GM12891 (cell line): ENCODE results near the gene GFOD1.

ENCODE experiments used
- POLR2A ChIP-seq: IDR thresholded peaks from 2 replicates; pipeline ENCODE4 v1.6.1; 2011; ENCODE audit warnings: low read depth, low read length, control low read depth
- POLR2AphosphoS5 ChIP-seq: IDR thresholded peaks from 2 replicates; pipeline ENCODE4 v1.6.1; 2011; ENCODE audit warnings: low read depth, low read length, control low read depth
- TAF1 ChIP-seq: IDR thresholded peaks from 2 replicates; pipeline ENCODE4 v1.6.1; 2011; ENCODE audit warnings: low read depth, low read length, control low read depth

DNA sequence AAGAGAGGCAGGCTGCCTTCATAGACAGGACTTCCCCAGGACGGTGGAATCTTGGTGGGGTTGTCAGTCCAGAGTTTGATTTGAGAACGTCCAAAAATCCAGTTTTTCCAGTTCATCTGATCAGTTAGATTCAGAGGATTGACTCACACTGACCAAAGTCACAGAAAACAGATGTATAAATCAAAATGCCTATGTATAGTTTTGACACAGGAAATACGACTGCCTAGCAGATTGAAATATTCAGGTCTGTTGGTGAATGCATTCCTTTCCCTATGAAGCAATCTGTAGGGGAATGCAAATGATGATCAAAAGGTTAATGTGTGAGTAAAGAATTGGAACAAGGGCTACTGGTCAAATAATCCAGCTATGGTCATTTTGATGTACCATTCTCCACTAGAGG, 29.7 kb upstream of the GFOD1 start:
- TF ChIP-seq POLR2A = no peak
- TF ChIP-seq POLR2AphosphoS5 = no peak
- no peak for TF ChIP-seq TAF1
